ENCODE measurements around the gene ARMC7.
A peak's percentile ranks its signal among the peaks of the same experiment; 100 is the strongest.
"Not testable (repeated sequence)": the region's sequence is repeated elsewhere in the genome, so short reads cannot be mapped to it uniquely, and the experiment has no call there.

The ARMC7 gene

GRCh38 chr17:75103601-75104554 lies 5.9 kb upstream of the ARMC7 start:
- DNase-seq, result no peak

- DNase-seq, result no peak
Observed at GRCh38 chr17:75105126-75106080, 4.4 kb upstream of the ARMC7 start.

DNA sequence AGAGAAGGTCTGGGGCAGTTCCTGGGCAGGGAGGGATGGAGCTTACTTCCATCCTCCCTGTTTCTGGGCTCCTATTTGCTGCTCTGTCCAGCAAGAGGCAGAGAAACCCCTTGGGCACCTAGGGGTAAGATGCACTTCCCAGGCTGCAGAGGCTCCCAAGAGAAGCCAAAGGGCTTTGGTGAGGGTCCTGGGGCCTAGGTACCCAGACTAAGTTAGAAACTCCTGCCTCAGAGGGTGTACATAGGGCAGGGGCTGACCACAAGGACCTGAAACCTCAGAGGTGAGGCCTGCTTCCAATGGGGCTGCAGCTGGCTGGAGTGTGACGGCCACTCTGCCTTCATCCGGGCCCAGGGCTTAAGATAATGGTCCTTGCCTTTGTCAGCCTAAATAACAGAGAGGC lies 1.6 kb upstream of the ARMC7 start:
- DNase-seq, result no peak

- DNase-seq, result no peak
Observed at GRCh38 chr17:75109046-75109406, 743 bp upstream of the ARMC7 start.

GRCh38 chr17:75110234-75110937 lies 617 bp downstream of the ARMC7 start:
- DNase-seq, result no peak

DNA sequence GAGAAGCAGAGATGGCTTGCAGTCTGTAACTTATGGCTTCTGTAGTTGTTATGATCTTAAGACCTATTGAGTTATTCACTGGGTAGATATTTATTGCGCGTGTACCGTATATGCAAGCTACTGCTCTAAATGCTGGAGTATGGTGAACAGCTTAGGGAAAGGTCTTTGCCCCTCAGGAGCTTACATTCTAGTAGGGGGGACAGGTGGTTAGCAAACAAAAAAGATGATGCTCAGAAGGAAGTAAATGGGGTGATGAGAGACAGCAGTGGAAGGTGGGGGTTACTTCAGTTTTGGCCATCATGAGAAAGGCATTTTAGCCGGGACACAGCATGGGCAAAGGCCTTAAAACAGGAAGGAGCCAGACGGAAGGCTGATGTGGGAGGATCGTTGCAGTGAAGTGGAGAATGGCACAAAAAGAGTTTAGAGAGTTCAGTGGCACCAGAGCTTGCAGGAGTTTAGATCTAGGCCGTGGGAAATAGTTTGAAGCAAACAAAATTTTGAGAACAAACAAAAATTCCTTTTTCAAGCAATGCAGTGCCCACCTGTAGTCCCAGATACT lies 2.1 kb downstream of the ARMC7 start:
- no peak for DNase-seq

DNA sequence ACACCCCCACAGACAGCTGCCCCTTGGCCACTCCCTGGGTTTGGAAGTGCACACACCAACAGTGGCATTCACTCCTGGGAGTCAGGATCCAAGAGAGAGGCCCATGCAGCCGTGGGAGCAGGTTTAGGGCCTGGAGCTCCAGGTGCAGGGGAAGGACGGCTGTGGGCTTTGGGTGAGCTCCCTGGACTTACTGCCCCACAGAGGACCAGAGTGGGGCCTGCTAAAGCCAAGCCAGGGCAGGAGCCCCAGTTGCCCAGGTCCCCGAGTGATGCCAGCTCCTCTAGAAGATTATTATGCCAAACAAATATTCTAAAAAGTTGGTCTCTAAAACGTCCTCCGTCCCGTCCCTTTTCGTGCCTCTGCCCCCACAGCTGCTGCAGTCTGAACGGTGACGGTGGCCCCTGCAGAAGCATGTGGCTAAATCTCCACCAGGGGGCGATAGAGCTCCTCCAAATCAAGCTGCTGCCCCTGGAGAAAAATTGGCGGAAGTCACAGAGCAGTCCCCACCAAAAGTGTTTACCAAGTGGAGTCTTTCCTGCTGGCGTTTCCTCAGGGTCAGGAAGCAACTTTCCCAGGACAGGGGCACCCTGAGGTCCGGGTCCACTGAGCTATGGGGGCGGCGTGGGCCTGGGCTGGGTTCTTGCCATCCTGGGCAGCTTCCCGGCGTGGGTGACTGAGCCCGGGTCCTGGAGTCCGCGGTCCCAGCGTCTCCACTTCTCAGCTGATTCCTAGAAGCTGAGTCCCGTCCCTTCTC lies 4.2 kb downstream of the ARMC7 start:
- peak; percentile 86 for DNase-seq

GRCh38 chr17:75114552-75115314 lies 5.0 kb downstream of the ARMC7 start:
- DNase-seq, result no peak

DNA sequence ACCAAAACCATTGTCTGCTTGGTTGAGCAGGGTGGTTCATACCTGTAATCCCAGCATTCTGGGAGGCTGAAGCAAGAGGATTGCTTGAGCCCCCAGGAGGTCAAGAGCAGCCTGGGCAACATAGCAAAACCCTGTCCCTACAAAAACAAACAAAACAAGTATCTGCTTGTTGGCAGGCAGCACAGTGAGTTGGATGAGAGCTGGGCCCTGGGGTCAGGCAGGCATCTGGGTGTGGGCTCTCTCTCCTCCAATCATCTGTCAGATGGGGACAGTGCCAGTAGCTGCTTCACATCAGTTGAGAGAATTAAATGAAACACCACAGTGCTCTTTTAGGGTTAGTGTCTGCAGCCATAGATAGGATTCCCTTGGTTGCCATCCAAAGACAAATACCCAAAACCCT lies 5.8 kb downstream of the ARMC7 start:
- DNase-seq, result no peak

- DNase-seq, result no peak
Observed at GRCh38 chr17:75116737-75117136, 7.0 kb downstream of the ARMC7 start.

DNA sequence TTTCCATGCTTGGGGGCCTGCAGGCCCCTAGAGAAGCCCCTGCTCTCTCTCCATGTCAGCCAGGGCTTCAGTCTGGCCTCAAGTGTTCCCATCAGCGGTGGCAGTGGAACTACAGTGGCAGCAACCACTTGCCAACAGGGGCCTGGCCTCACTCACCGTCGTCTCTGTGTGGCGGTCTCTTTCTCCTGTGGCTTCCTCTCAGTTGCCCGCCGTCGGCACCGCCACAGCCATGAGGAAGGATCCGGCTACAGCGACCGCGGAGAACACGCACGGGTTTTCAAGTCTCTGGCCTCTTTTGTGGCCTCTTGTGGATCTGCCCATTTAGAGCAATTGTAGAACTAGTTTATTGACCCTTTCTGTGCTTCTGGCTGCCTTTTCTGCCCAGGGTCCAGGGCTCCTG lies 8.5 kb downstream of the ARMC7 start:
- DNase-seq, result no peak

DNA sequence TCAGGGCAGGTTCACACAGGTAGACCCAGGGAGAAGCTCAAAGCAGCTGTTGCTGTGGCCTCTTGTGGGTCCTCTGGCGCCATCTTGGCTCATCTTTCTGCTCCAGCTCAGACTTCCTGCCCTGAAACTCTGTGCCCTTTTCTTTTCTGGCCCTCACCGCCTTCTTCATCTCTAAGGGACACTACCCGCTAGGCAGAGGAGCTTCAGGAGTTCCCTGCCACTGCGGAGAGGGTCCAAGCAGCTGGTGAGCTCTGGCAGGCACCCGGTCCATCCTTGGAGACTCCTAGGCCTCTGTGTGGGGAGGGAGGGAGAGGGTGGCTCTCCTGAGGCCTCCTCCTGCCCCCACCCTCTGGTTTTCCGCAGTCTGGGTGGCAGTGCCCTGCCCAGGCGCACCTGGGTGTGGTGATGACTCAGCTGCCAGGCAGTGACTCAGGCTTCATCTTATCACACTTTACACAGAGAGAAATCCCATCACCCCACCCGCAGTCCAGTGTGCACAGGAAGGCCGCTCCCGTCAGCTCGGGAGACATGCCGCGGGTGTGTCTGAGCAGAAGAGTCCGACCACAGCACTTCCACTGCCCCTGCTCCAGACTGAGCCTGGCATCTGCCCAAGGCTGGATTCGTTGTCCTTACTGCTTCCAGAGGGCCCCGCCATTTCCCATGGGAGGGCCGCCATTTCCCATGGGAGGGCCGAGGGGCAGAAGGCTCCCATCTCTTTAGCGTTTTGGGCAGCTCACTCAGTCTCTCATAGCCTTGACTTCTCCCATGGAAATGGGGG lies 14.5 kb downstream of the ARMC7 start:
- DNase-seq, result no peak

GRCh38 chr17:75124819-75125162 lies 15.0 kb downstream of the ARMC7 start:
- DNase-seq, result no peak

DNA sequence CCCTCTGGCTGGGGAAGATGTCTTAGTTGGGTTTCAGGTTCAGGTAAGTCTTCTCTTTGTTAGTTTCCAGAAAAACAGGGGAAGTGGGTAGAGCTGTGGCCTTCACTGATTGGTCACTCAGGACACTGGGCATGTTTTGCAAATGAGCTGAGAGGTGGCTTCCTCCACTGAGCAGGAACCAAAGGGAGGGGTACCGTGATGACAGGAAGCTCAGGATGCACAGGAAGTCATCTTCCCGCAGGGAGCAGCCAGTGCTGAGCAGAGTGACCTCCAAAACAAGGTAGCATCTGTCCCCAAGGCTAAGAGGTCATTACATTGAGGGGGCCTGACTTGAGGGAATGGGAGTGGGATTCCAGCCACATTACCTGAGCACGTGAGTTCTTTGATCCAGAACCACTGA lies 16.2 kb downstream of the ARMC7 start:
- no peak for DNase-seq

- no peak for DNase-seq
Observed at GRCh38 chr17:75126954-75127353, 17.2 kb downstream of the ARMC7 start.

- not testable (repeated sequence) for DNase-seq
Observed at GRCh38 chr17:75127936-75128335, 18.2 kb downstream of the ARMC7 start.

- DNase-seq, result no peak
Observed at GRCh38 chr17:75128694-75129505, 19.1 kb downstream of the ARMC7 start.

DNA sequence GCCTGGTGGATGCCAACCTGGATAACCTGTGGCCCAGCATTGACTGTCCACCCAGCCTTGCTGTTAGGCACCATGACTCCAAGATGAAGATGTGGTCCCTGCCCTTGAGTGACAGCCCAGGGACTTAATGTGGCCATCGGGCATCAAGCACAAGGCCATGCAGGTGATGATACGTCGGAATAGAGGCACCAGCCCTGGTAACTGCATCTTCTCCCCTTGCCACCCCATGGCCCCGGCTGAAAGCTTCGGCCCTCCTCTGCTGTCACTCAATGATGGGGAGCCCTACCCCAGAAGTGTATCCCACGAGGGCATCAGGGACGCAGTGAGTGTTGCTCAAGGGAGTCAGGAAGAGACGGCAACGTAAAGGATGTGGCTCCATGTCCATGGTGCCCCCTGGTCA lies 19.8 kb downstream of the ARMC7 start:
- no peak for DNase-seq

GRCh38 chr17:75130059-75130631 lies 20.4 kb downstream of the ARMC7 start:
- no peak for DNase-seq

Data from hippocampal formation (tissue), 2 donors.